ENCODE measurements around the gene DISC1.

DISC1 gene

GRCh38 chr1:232036181-232036933, 409.8 kb downstream of the DISC1 start:
- TF ChIP-seq, protein P1, sequence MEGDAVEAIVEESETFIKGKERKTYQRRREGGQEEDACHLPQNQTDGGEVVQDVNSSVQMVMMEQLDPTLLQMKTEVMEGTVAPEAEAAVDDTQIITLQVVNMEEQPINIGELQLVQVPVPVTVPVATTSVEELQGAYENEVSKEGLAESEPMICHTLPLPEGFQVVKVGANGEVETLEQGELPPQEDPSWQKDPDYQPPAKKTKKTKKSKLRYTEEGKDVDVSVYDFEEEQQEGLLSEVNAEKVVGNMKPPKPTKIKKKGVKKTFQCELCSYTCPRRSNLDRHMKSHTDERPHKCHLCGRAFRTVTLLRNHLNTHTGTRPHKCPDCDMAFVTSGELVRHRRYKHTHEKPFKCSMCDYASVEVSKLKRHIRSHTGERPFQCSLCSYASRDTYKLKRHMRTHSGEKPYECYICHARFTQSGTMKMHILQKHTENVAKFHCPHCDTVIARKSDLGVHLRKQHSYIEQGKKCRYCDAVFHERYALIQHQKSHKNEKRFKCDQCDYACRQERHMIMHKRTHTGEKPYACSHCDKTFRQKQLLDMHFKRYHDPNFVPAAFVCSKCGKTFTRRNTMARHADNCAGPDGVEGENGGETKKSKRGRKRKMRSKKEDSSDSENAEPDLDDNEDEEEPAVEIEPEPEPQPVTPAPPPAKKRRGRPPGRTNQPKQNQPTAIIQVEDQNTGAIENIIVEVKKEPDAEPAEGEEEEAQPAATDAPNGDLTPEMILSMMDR (IDR thresholded peaks at IDR 0.05; ENCODE audit: poor library complexity, severe bottlenecking) = no peak
- no peaks in the 10 kb centered on the region for H3K36me3 ChIP-seq (ENCODE audit: low read depth)
- H3K4me1 ChIP-seq (ENCODE audit: insufficient read depth, poor library complexity, severe bottlenecking) = no peaks in the 10 kb centered on the region
- DNase-seq (ENCODE audit: low spot score) (no peak), ATAC-seq (ENCODE audit: low read depth) (no peak)
- no peaks in the 10 kb centered on the region for H3K9me3 ChIP-seq (ENCODE audit: severe bottlenecking)
- H3K27me3 ChIP-seq (ENCODE audit: insufficient read depth, poor library complexity, severe bottlenecking) = no peaks in the 10 kb centered on the region
- H3K27ac ChIP-seq (ENCODE audit: poor library complexity, severe bottlenecking) = no peak overlapping the region
- H3K4me3 ChIP-seq (ENCODE audit: severe bottlenecking) = no peak overlapping the region

GRCh38 chr1:232037774-232038388, 411.3 kb downstream of the DISC1 start:
- Histone ChIP-seq H3K36me3 (ENCODE audit: low read depth) (no peaks in the 10 kb centered on the region), H3K9me3 (ENCODE audit: severe bottlenecking) (no peaks in the 10 kb centered on the region), H3K4me3 (ENCODE audit: severe bottlenecking) (no peak overlapping the region), H3K4me1 (ENCODE audit: insufficient read depth, poor library complexity, severe bottlenecking) (no peaks in the 10 kb centered on the region), H3K27ac (ENCODE audit: poor library complexity, severe bottlenecking) (no peak overlapping the region), H3K27me3 (ENCODE audit: insufficient read depth, poor library complexity, severe bottlenecking) (no peaks in the 10 kb centered on the region)
- no peak for ATAC-seq (ENCODE audit: low read depth)
- DNase-seq (ENCODE audit: low spot score) = no peak
- TF ChIP-seq, protein P1 (IDR thresholded peaks at IDR 0.05; ENCODE audit: poor library complexity, severe bottlenecking) = no peak

- TF ChIP-seq, protein P1 (IDR thresholded peaks at IDR 0.05; ENCODE audit: poor library complexity, severe bottlenecking) = no peak
- no peak for DNase-seq (ENCODE audit: low spot score)
- Histone ChIP-seq H3K27ac (ENCODE audit: poor library complexity, severe bottlenecking) (no peak overlapping the region), H3K4me3 (ENCODE audit: severe bottlenecking) (no peak overlapping the region), H3K9me3 (ENCODE audit: severe bottlenecking) (no peaks in the 10 kb centered on the region), H3K4me1 (ENCODE audit: insufficient read depth, poor library complexity, severe bottlenecking) (no peaks in the 10 kb centered on the region), H3K27me3 (ENCODE audit: insufficient read depth, poor library complexity, severe bottlenecking) (no peaks in the 10 kb centered on the region), H3K36me3 (ENCODE audit: low read depth) (no peaks in the 10 kb centered on the region)
- ATAC-seq (ENCODE audit: low read depth) = 0 out of 3 replicates have a peak, but pooled peaks have one; percentile 33
These were observed 412.4 kb downstream of the DISC1 start for GRCh38 chr1:232038706-232039677.

- Histone ChIP-seq H3K27me3 (ENCODE audit: insufficient read depth, poor library complexity, severe bottlenecking) (no peaks in the 10 kb centered on the region), H3K27ac (ENCODE audit: poor library complexity, severe bottlenecking) (no peak overlapping the region), H3K9me3 (ENCODE audit: severe bottlenecking) (no peaks in the 10 kb centered on the region), H3K4me1 (ENCODE audit: insufficient read depth, poor library complexity, severe bottlenecking) (no peaks in the 10 kb centered on the region), H3K4me3 (ENCODE audit: severe bottlenecking) (no peak overlapping the region), H3K36me3 (ENCODE audit: low read depth) (no peaks in the 10 kb centered on the region)
- DNase-seq (ENCODE audit: low spot score) = no peak
- ATAC-seq (ENCODE audit: low read depth) = no peak
- TF ChIP-seq, protein P1 (IDR thresholded peaks at IDR 0.05; ENCODE audit: poor library complexity, severe bottlenecking) = no peak
These were observed 413.7 kb downstream of the DISC1 start for GRCh38 chr1:232040260-232040659.

Data from RWPE2 (cell line).